SJCRH30 (cell line): ENCODE data around the gene AGAP4. TPM values are rescaled to one million over a fixed set of nuclear protein-coding genes. Genes with fewer than 3 reads are reported as not detected.
"Not testable (repeated sequence)": the region's sequence is repeated elsewhere in the genome, so short reads cannot be mapped to it uniquely, and the experiment has no call there.

ENCODE experiments used
- DNase-seq, 2 experiments: peaks; one replicate each; pipeline ENCODE4 v3.0.0-alpha.2; 2015 to 2020
- H3K27ac ChIP-seq: fragments of 250-450 bp; sonication (Bioruptor Pico); 2 replicates; pipeline ENCODE4 v1.5.1; 2020; ENCODE audit warnings: mild to moderate bottlenecking, moderate library complexity
- H3K27me3 ChIP-seq: fragments of 250-450 bp; sonication (Bioruptor Pico); 2 replicates; pipeline ENCODE4 v1.5.1; 2020; ENCODE audit warnings: mild to moderate bottlenecking, moderate library complexity
- H3K36me3 ChIP-seq: fragments of 250-450 bp; sonication (Bioruptor Pico); 2 replicates; pipeline ENCODE4 v1.5.1; 2020; ENCODE audit warnings: mild to moderate bottlenecking, moderate library complexity
- H3K4me1 ChIP-seq: fragments of 250-450 bp; sonication (Bioruptor Pico); 2 replicates; pipeline ENCODE4 v1.5.1; 2020; ENCODE audit warnings: mild to moderate bottlenecking, moderate library complexity
- H3K4me3 ChIP-seq: fragments of 250-450 bp; sonication (Bioruptor Pico); 2 replicates; pipeline ENCODE4 v1.5.1; 2020; ENCODE audit warnings: mild to moderate bottlenecking, moderate library complexity
- H3K9me3 ChIP-seq: fragments of 250-450 bp; sonication (Bioruptor Pico); replicated peaks from 2 replicates; pipeline ENCODE4 v1.5.1; 2020; ENCODE audit warnings: mild to moderate bottlenecking, moderate library complexity
- total RNA-seq: library from RNA; depleted of rRNA; stranded (reverse); fragments of >200 nt; shearing (Covaris generic); gene quantifications from 2 replicates; pipeline ENCODE4 v1.2.3, GENCODE V29; 2014; rRNA removed

AGAP4 gene
- total RNA-seq, result 2.4 and 5.8 TPM in 2 replicates

GRCh38 chr10:45847400-45847799 is at the start of gene AGAP4:
Gene AGAP4, minus strand, starts transcription at chr10:45847500. Its CDS starts 153 bp downstream, at chr10:45847347.
- not testable (repeated sequence) for H3K9me3 ChIP-seq, H3K4me1 ChIP-seq, H3K27me3 ChIP-seq, H3K36me3 ChIP-seq, H3K4me3 ChIP-seq, DNase-seq, H3K27ac ChIP-seq

- not testable (repeated sequence) for H3K9me3 ChIP-seq, H3K4me3 ChIP-seq, H3K27ac ChIP-seq, H3K36me3 ChIP-seq, H3K4me1 ChIP-seq, DNase-seq, H3K27me3 ChIP-seq
Observed at GRCh38 chr10:45890721-45891120, 43.4 kb upstream of the AGAP4 start.

- not testable (repeated sequence) for H3K27ac ChIP-seq, H3K9me3 ChIP-seq
Observed at GRCh38 chr10:45889539-45890230, 42.4 kb upstream of the AGAP4 start.

GRCh38 chr10:45882880-45883279 is 35.6 kb upstream of the AGAP4 start:
- not testable (repeated sequence) for H3K36me3 ChIP-seq, H3K9me3 ChIP-seq, H3K4me1 ChIP-seq, H3K27me3 ChIP-seq, H3K4me3 ChIP-seq, DNase-seq, H3K27ac ChIP-seq

More at GRCh38 chr10:45889539-45890230, 42.4 kb upstream of the AGAP4 start:
- H3K4me1 ChIP-seq, H3K4me3 ChIP-seq, DNase-seq, H3K36me3 ChIP-seq, H3K27me3 ChIP-seq: not testable (repeated sequence)

GRCh38 chr10:45865404-45865803 is 18.1 kb upstream of the AGAP4 start:
- not testable (repeated sequence) for DNase-seq, H3K4me1 ChIP-seq, H3K27ac ChIP-seq, H3K9me3 ChIP-seq, H3K27me3 ChIP-seq, H3K4me3 ChIP-seq, H3K36me3 ChIP-seq

GRCh38 chr10:45864264-45864663 is 17.0 kb upstream of the AGAP4 start:
- not testable (repeated sequence) for H3K27me3 ChIP-seq, DNase-seq, H3K36me3 ChIP-seq, H3K9me3 ChIP-seq, H3K4me3 ChIP-seq, H3K27ac ChIP-seq, H3K4me1 ChIP-seq

- H3K27me3 ChIP-seq, H3K9me3 ChIP-seq, H3K4me3 ChIP-seq, H3K4me1 ChIP-seq, H3K27ac ChIP-seq, DNase-seq, H3K36me3 ChIP-seq: not testable (repeated sequence)
Observed at GRCh38 chr10:45863632-45864031, 16.3 kb upstream of the AGAP4 start.

GRCh38 chr10:45857931-45858330 is 10.6 kb upstream of the AGAP4 start:
- not testable (repeated sequence) for DNase-seq, H3K4me3 ChIP-seq, H3K9me3 ChIP-seq, H3K4me1 ChIP-seq, H3K27ac ChIP-seq, H3K36me3 ChIP-seq, H3K27me3 ChIP-seq

GRCh38 chr10:45848467-45848866 is 1.2 kb upstream of the AGAP4 start:
- H3K27me3 ChIP-seq, H3K36me3 ChIP-seq, H3K27ac ChIP-seq, H3K9me3 ChIP-seq, DNase-seq, H3K4me3 ChIP-seq, H3K4me1 ChIP-seq: not testable (repeated sequence)

GRCh38 chr10:45822918-45823317 is 24.4 kb downstream of the AGAP4 start:
- not testable (repeated sequence) for H3K36me3 ChIP-seq, H3K27me3 ChIP-seq, H3K4me3 ChIP-seq, DNase-seq, H3K27ac ChIP-seq, H3K4me1 ChIP-seq, H3K9me3 ChIP-seq

GRCh38 chr10:45820107-45820830 is 27.0 kb downstream of the AGAP4 start:
- not testable (repeated sequence) for H3K4me3 ChIP-seq, H3K4me1 ChIP-seq, H3K36me3 ChIP-seq, H3K9me3 ChIP-seq, H3K27me3 ChIP-seq, H3K27ac ChIP-seq, DNase-seq

- no peaks in the 10 kb centered on the region for H3K4me1 ChIP-seq
- H3K4me3 ChIP-seq, result no peak overlapping the region
- DNase-seq, result no peak
- H3K36me3 ChIP-seq, result no peaks in the 10 kb centered on the region
- H3K27me3 ChIP-seq, result no peaks in the 10 kb centered on the region
- H3K27ac ChIP-seq, result no peak overlapping the region
- no peaks in the 10 kb centered on the region for H3K9me3 ChIP-seq
Observed at GRCh38 chr10:45819552-45819951, 27.7 kb downstream of the AGAP4 start.

GRCh38 chr10:45817912-45818311 is 29.4 kb downstream of the AGAP4 start:
- no peaks in the 10 kb centered on the region for H3K9me3 ChIP-seq
- no peaks in the 10 kb centered on the region for H3K36me3 ChIP-seq
- DNase-seq, result no peak
- no peaks in the 10 kb centered on the region for H3K27me3 ChIP-seq
- H3K4me1 ChIP-seq, result no peaks in the 10 kb centered on the region
- no peak overlapping the region for H3K4me3 ChIP-seq
- no peak overlapping the region for H3K27ac ChIP-seq

- Histone ChIP-seq H3K36me3 (no peaks in the 10 kb centered on the region), H3K27ac (no peak overlapping the region), H3K4me1 (no peaks in the 10 kb centered on the region), H3K27me3 (no peaks in the 10 kb centered on the region), H3K4me3 (no peak overlapping the region), H3K9me3 (no peaks in the 10 kb centered on the region)
- no peak for DNase-seq
Observed at GRCh38 chr10:45817130-45817859, 30.0 kb downstream of the AGAP4 start.

- H3K4me3 ChIP-seq, H3K4me1 ChIP-seq, H3K27me3 ChIP-seq, H3K9me3 ChIP-seq, DNase-seq, H3K27ac ChIP-seq, H3K36me3 ChIP-seq: not testable (repeated sequence)
Observed at GRCh38 chr10:45814146-45814545, 33.2 kb downstream of the AGAP4 start.
